Globus pallidus (tissue), 1 donor: ENCODE measurements around the gene SNAI3.

ENCODE experiments used
- DNase-seq: peaks from one replicate; pipeline ENCODE4 v3.0.0-alpha.2; 2015; ENCODE audit warnings: low spot score

Gene SNAI3

GRCh38 chr16:88650749-88651275 lies 35.5 kb downstream of the SNAI3 start, which contains the start of gene CYBA:
Gene CYBA, minus strand, starts transcription at chr16:88651053. Its CDS starts 40 bp downstream, at chr16:88651013.
- DNase-seq: peak; percentile 33

- no peak for DNase-seq
These were observed 36.2 kb downstream of the SNAI3 start for GRCh38 chr16:88649924-88650748.

- DNase-seq: no peak
These were observed 36.9 kb downstream of the SNAI3 start for GRCh38 chr16:88649195-88649923.

GRCh38 chr16:88647178-88648070 lies 38.9 kb downstream of the SNAI3 start:
- DNase-seq: no peak

- no peak for DNase-seq
These were observed 39.8 kb downstream of the SNAI3 start for GRCh38 chr16:88646345-88647034.

- no peak for DNase-seq
These were observed 40.4 kb downstream of the SNAI3 start for GRCh38 chr16:88645941-88646340.

- no peak for DNase-seq
These were observed 40.9 kb downstream of the SNAI3 start for GRCh38 chr16:88645455-88645854.

- no peak for DNase-seq
These were observed 42.7 kb downstream of the SNAI3 start for GRCh38 chr16:88643644-88643932.

GRCh38 chr16:88642881-88643643 lies 43.2 kb downstream of the SNAI3 start:
- no peak for DNase-seq

GRCh38 chr16:88640498-88641247 lies 45.6 kb downstream of the SNAI3 start:
- DNase-seq: no peak

GRCh38 chr16:88640039-88640495 lies 46.2 kb downstream of the SNAI3 start:
- no peak for DNase-seq

GRCh38 chr16:88639231-88640038 lies 46.9 kb downstream of the SNAI3 start:
- no peak for DNase-seq

- no peak for DNase-seq
These were observed 47.7 kb downstream of the SNAI3 start, which contains the start of gene IL17C for GRCh38 chr16:88638323-88639230. Gene IL17C, plus strand, starts transcription at chr16:88638572. Its CDS starts 70 bp downstream, at chr16:88638642.

- no peak for DNase-seq
These were observed 49.6 kb downstream of the SNAI3 start for GRCh38 chr16:88636488-88637265.

GRCh38 chr16:88635671-88636319 lies 50.5 kb downstream of the SNAI3 start:
- no peak for DNase-seq

- no peak for DNase-seq
These were observed 51.2 kb downstream of the SNAI3 start for GRCh38 chr16:88634994-88635670.
